Measurements from ENCODE around the gene FGF18.

GRCh38 chr5:171478946-171479775, 59.7 kb downstream of the FGF18 start:
- TF ChIP-seq CTCF (IDR thresholded peaks at IDR 0.05) (no peak), POLR2AphosphoS5 (IDR thresholded peaks at IDR 0.05; ENCODE audit: low read depth, low read length) (no peak), REST (IDR thresholded peaks at IDR 0.05; ENCODE audit: insufficient read depth in 1 of 2, low read depth in 2 of 2, low read length in 1 of 2) (no peak)

All from Panc1 (cell line).